Heart right ventricle (tissue), 16 donors: ENCODE data around the gene PPP5C. TPM values are rescaled to one million over a fixed set of nuclear protein-coding genes. Genes with fewer than 3 reads are reported as not detected.

Source experiments
- ATAC-seq, 8 donors: fragments of 200-7000 bp; cut with Tn5 transposase; one replicate each; pipeline ENCODE4 v1.9.1; 2020; ENCODE audit warnings: mild to moderate bottlenecking in 8 of 8, moderate library complexity in 8 of 8, moderate number of reproducible peaks in 1 of 8
- DNase-seq, 2 donors: peaks; one replicate each; pipeline ENCODE4 v3.0.0-alpha.2; 2020
- H3K27ac ChIP-seq, 10 donors: fragments of 200-600 bp; sonication (generic) in 2 of 10; one replicate each; pipeline versions ENCODE4 v1.5.0 to v1.8.0; 2020 to 2022; ENCODE audit warnings: mild to moderate bottlenecking in 3 of 10
- H3K27me3 ChIP-seq, 7 donors: fragments of 200-600 bp; one replicate each; pipeline ENCODE4 v1.8.0; 2021 to 2022; ENCODE audit warnings: mild to moderate bottlenecking in 2 of 7
- H3K36me3 ChIP-seq, 9 donors: fragments of 200-600 bp; sonication (generic) in 1 of 9; one replicate each; pipeline versions ENCODE4 v1.5.0 to v1.8.0; 2020 to 2022; ENCODE audit warnings: mild to moderate bottlenecking in 2 of 9
- H3K4me1 ChIP-seq, 9 donors: fragments of 200-600 bp; sonication (generic) in 1 of 9; one replicate each; pipeline versions ENCODE4 v1.5.0 to v1.8.0; 2020 to 2022; ENCODE audit warnings: mild to moderate bottlenecking in 4 of 9
- H3K4me3 ChIP-seq, 10 donors: fragments of 200-600 bp; sonication (generic) in 2 of 10; one replicate each; pipeline versions ENCODE4 v1.5.0 to v1.8.0; 2020 to 2022; ENCODE audit warnings: mild to moderate bottlenecking in 7 of 10, moderate library complexity in 2 of 10
- H3K9me3 ChIP-seq, 11 donors: fragments of 200-600 bp in 10 of 11; sonication (generic) in 2 of 11; one replicate each; pipeline versions ENCODE4 v1.5.0 to v1.8.0; 2013 to 2022; ENCODE audit warnings: mild to moderate bottlenecking in 2 of 11, control low read depth in 1 of 11, moderate library complexity in 1 of 11
- CTCF ChIP-seq, 9 donors: fragments of 200-600 bp; sonication (generic) in 2 of 9; IDR thresholded peaks; one replicate each; pipeline versions ENCODE4 v1.5.0 to v1.8.0; 2021 to 2022; ENCODE audit warnings: antibody characterized with exemption in 9 of 9, mild to moderate bottlenecking in 5 of 9, moderate library complexity in 1 of 9
- WGBS, 2 donors: extraction: QIAGEN DNeasy Blood & Tissue Kit; methylation state at CpG; one replicate each; pipeline ENCODE4 v1.1.7; 2013; ENCODE audit warnings: inconsistent platforms in 1 of 2; 5-methylcytosine and 5-hydroxymethylcytosine counted together
- intact Hi-C, 10 donors: fragments of 100-400 bp; cut with DNase I; formaldehyde crosslinking; loops; one replicate each; pipeline versions ENCODE4 v1.11.1 to v1.14.2; 2022
- polyA plus RNA-seq, 2 donors: library from polyadenylated mRNA; stranded (reverse); fragments of 200-250 nt; gene quantifications; one replicate each; pipeline ENCODE4 v1.2.3, GENCODE V29; 2013
- total RNA-seq, 10 donors: library from RNA; stranded (reverse); fragmentation: NEBNext Ultra II Directional in 3 of 10; extraction: Animal tissue kit (Norgen Biotek cat#: 25700) in 3 of 10; gene quantifications; one replicate each; pipeline versions ENCODE4 v1.2.1 to v1.2.4, GENCODE V29; 2021 to 2023
- donor health status: Arrhythmogenic right ventricular cardiomyopathy.
- donor health status: ischemic (EF 13 %, LVEDD 7.1; RV severe dilation, severe dysfunction).
- donor health status: healthy with polysubstance abuse.
- donor health status: DM: no; HTN: yes; CAD: no.
- donor health status: DM: no; HTN: no; CAD: no.
- donor health status: ischemic (EF 25% LVEDD 6.9; RV normal size, moderate dysfunction).
- donor health status: ischemic (EF 25% LVEDD 5.7; RV mildly dilated, moderate dysfunction).
- donor health status: healthy.
- donor health status: DM: yes; HTN: yes; CAD: no.
- donor health status: Ischemic cardiomyopathy.
- donor health status: ischemic (EF 35%, LVEDD 5.7; RV mildly dilated, moderate dysfunction).
- donor health status: nonischemic (EF 11% LVEDD 7.7; RV severe dilation, severe dysfunction).
- donor health status: DM: yes; HTN: yes; CAD: no.
- donor health status: PGD.
- donor health status: ischemic (EF 29% LVEDD 5.4; RV normal size, mild dysfunction).
- donor health status: nonischemic (EF 23%, LVEDD 6.1; RV moderate dilation, normal function).

PPP5C gene
- total and polyA plus RNA-seq, 12 donors: 51.6 to 89.5 (median 76.5) TPM

DNA sequence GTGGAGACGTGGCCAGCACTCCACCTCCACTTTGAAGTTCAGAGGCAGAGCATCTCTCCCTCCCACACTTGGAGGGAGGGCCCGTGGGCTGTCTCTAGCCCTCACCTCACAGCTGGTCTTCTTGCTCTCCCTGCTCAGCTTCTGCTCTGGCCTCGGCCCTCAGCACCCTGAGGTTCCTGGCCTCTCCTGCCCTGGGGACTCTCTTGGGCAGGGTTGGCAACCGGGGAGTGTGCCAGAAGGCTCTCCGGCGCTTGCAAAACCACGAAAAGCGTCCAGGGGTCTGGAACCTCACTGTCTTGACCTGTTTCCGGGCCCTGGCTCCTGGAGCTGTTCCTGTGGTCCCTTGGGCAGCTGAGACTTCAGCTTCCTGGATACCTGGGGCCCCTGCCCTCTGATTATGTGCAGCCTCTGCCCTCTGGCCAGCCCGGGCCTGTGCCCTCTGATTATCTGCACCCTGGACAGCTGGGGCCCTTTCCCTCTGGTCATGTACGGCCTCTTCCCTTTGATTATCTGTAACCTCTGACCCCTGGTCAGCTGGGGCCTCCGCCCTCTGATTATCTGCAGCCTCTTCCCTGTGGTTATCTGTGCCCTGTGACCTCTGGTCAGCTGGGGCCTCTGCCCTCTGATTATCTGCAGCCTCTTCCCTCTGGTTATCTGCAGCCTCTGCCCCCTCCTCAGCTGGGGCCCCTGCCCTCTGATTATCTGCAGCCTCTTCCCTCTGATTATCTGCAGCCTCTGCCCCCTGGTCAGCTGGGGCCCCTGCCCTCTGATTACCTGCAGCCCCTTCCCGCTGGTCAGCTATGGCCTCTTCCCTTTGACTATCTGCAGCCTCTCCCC is 64.4 kb downstream of the PPP5C start:
- peak overlapping the region; percentile 50 to 75 (median 62) for H3K4me3 ChIP-seq
- H3K9me3 ChIP-seq: no peaks in the 10 kb centered on the region
- H3K27me3 ChIP-seq: peaks cover 0 to 81% (median 46%) of the 10 kb centered on the region in 7 donors
- DNase-seq (no peak), ATAC-seq (no peak)
- H3K4me1 ChIP-seq: peaks cover 4 to 73% (median 27%) of the 10 kb centered on the region in 9 donors
- peaks cover 0 to 7% (median 0%) of the 10 kb centered on the region in 9 donors for H3K36me3 ChIP-seq
- peak overlapping the region in 8 of 10 donors; percentile 22 to 96 (median 88) for H3K27ac ChIP-seq
- intact Hi-C loops: no loop called here
- no peak for TF ChIP-seq CTCF (IDR thresholded peaks at IDR 0.05)
- WGBS, 2 donors: 50 to 62% methylated on average over 13 of the region's 13 CpGs

GRCh38 chr19:46411925-46412649 is 65.2 kb downstream of the PPP5C start:
- WGBS, 2 donors: 22 to 25% methylated on average over 54 of the region's 54 CpGs
- intact Hi-C loops: no loop called here
- no peaks in the 10 kb centered on the region for H3K9me3 ChIP-seq
- peaks cover 0 to 7% (median 0%) of the 10 kb centered on the region in 9 donors for H3K36me3 ChIP-seq
- ATAC-seq (no peak), DNase-seq (no peak)
- H3K27ac ChIP-seq: peak overlapping the region; percentile 86 to 96 (median 89)
- peak in 1 of 9 donors; percentile 23 for TF ChIP-seq CTCF (IDR thresholded peaks at IDR 0.05)
- peaks cover 4 to 73% (median 27%) of the 10 kb centered on the region in 9 donors for H3K4me1 ChIP-seq
- peak overlapping the region; percentile 50 to 75 (median 62) for H3K4me3 ChIP-seq
- peaks cover 0 to 83% (median 46%) of the 10 kb centered on the region in 7 donors for H3K27me3 ChIP-seq

GRCh38 chr19:46412650-46413261 is 65.9 kb downstream of the PPP5C start:
- peaks cover 0 to 83% (median 43%) of the 10 kb centered on the region in 7 donors for H3K27me3 ChIP-seq
- no peak for TF ChIP-seq CTCF (IDR thresholded peaks at IDR 0.05)

More at GRCh38 chr19:46412650-46413261, 65.9 kb downstream of the PPP5C start:
- no peaks in the 10 kb centered on the region for H3K9me3 ChIP-seq
- H3K27ac ChIP-seq: peak overlapping the region; percentile 86 to 96 (median 89)
- H3K4me1 ChIP-seq: peaks cover 4 to 68% (median 26%) of the 10 kb centered on the region in 9 donors
- intact Hi-C loops: no loop called here
- WGBS, 2 donors: 5 to 6% methylated on average over 29 of the region's 29 CpGs
- H3K4me3 ChIP-seq: peak overlapping the region; percentile 50 to 75 (median 62)
- peaks cover 0 to 7% (median 0%) of the 10 kb centered on the region in 9 donors for H3K36me3 ChIP-seq
- ATAC-seq (peak in 4 of 8 donors; percentile 1 to 14 (median 5)), DNase-seq (no peak)
